GM23338 (cell line): ENCODE measurements around the gene PDSS2.

Experiments used
- CTCF ChIP-seq, 2 experiments: fragments of 200-600 bp in 1 of 2; sonication (generic) in 1 of 2; conservative IDR thresholded peaks; 2 replicates each; pipeline versions ENCODE4 v1.5.1 to v1.6.1; 2016 to 2017; ENCODE audit warnings: antibody characterized with exemption in 2 of 2, low read depth in 2 of 2, mild to moderate bottlenecking in 2 of 2, moderate library complexity in 1 of 2
- EZH2 ChIP-seq: fragments of 200-600 bp; sonication (generic); IDR thresholded peaks from one replicate; pipeline ENCODE4 v1.8.0; 2017; ENCODE audit warnings: antibody characterized with exemption, mild to moderate bottlenecking, low read depth; ENCODE audit not compliant: unreplicated experiment
- POLR2AphosphoS5 ChIP-seq: IDR thresholded peaks from 2 replicates; pipeline ENCODE4 v1.6.1; 2016; ENCODE audit warnings: antibody characterized with exemption, low read depth
- REST ChIP-seq: IDR thresholded peaks from one replicate; pipeline ENCODE4 v1.6.1; 2018; ENCODE audit warnings: antibody characterized with exemption; ENCODE audit not compliant: unreplicated experiment

GRCh38 chr6:107105511-107106116 lies 353.8 kb downstream of the PDSS2 start:
- no peak for TF ChIP-seq POLR2AphosphoS5
- no peak for TF ChIP-seq CTCF (conservative IDR thresholded peaks at IDR 0.05; ENCODE audit: low read depth in 2 of 2)
- no peak for TF ChIP-seq REST
- no peak for TF ChIP-seq EZH2
